HepG2 (cell line): ENCODE data around the gene BCAS1. TPM values are rescaled to one million over a fixed set of nuclear protein-coding genes. Genes with fewer than 3 reads are reported as not detected.

Experiments
- ATAC-seq: fragments of 200-7000 bp; cut with Tn5 transposase; 3 replicates; pipeline ENCODE4 v1.9.1; 2020; ENCODE audit warnings: mild to moderate bottlenecking, moderate library complexity
- BruUV-seq: library from RNA; stranded (reverse); fragments of 400-500 nt; replicated peaks from 2 replicates; lab custom pipeline; 2021; lab: Mats Ljungman, UMichigan
- CTCF ChIA-PET: fragments of 300-600 bp; formaldehyde crosslinking; extraction: SDS; loops from one replicate; lab custom pipeline; 2021; ENCODE audit warnings: low total read pairs, inconsistent platforms, low intra/inter-chr PET ratio; lab: Yijun Ruan, JAX
- POLR2A ChIA-PET: fragments of 350-600 bp; sonication (Branson Sonifier 250); formaldehyde crosslinking; loops from one replicate; lab custom pipeline; 2020; ENCODE audit warnings: antibody characterized with exemption, inconsistent platforms; lab: Yijun Ruan, JAX
- DNase-seq: peaks from one replicate; pipeline ENCODE4 v3.0.0-alpha.2; 2015; ENCODE audit warnings: low spot score
- FAIRE-seq: peaks from 3 replicates; lab custom pipeline; 2011; peaks lifted over from hg19 to GRCh38; lab: Jason Lieb, UNC
- H2AFZ ChIP-seq: one replicate; pipeline ENCODE4 v1.6.1; 2011; ENCODE audit warnings: low read length, inconsistent platforms
- H3K27ac ChIP-seq: fragments of 300-600 bp; 3 replicates; pipeline ENCODE4 v1.8.0; 2011; ENCODE audit warnings: mixed run types, mild to moderate bottlenecking, mixed read lengths, low read length, inconsistent platforms; ENCODE audit not compliant: insufficient read depth; ENCODE audit errors: extremely low read length
- H3K27me3 ChIP-seq, 2 experiments: fragments of 200-600 bp in 1 of 2; 2 replicates in 1 of 2; 3 replicates in 1 of 2; pipeline versions ENCODE4 v1.6.0 to v1.8.0; 2011; ENCODE audit warnings: low read length in 2 of 2, mild to moderate bottlenecking in 2 of 2, moderate library complexity in 2 of 2, inconsistent platforms in 1 of 2; ENCODE audit not compliant: insufficient read depth in 2 of 2, control insufficient read depth in 1 of 2
- H3K36me3 ChIP-seq, 2 experiments: fragments of 200-600 bp in 1 of 2; replicated peaks in 1 of 2; 2 replicates in 1 of 2; 3 replicates in 1 of 2; pipeline versions ENCODE4 v1.5.1 to v1.8.0; 2011; ENCODE audit warnings: low read length in 2 of 2, inconsistent platforms in 1 of 2; ENCODE audit not compliant: insufficient read depth in 2 of 2, control insufficient read depth in 1 of 2
- H3K4me1 ChIP-seq: 2 replicates; pipeline ENCODE4 v1.5.1; 2012; ENCODE audit warnings: low read length, inconsistent platforms; ENCODE audit not compliant: insufficient read depth
- H3K4me2 ChIP-seq: 2 replicates; pipeline ENCODE4 v1.6.0; 2011; ENCODE audit warnings: low read depth, low read length, inconsistent platforms
- H3K4me3 ChIP-seq, 3 experiments: fragments of 200-600 bp in 1 of 3; sonication (generic), shearing (Covaris generic) in 1 of 3; replicated peaks in 1 of 3; 2 replicates each; pipeline ENCODE4 v1.5.1; 2011 to 2016; ENCODE audit warnings: low read length in 3 of 3, inconsistent platforms in 2 of 3, low read depth in 2 of 3, mild to moderate bottlenecking in 2 of 3, control low read depth in 1 of 3, mixed read lengths in 1 of 3; ENCODE audit not compliant: insufficient read depth in 1 of 3
- H3K79me2 ChIP-seq: one replicate; pipeline ENCODE4 v1.6.1; 2011; ENCODE audit warnings: low read length, inconsistent platforms; ENCODE audit not compliant: insufficient read depth
- H3K9ac ChIP-seq: 2 replicates; pipeline ENCODE4 v1.6.0; 2011; ENCODE audit warnings: mild to moderate bottlenecking, low read depth, low read length, inconsistent platforms; ENCODE audit not compliant: insufficient read depth
- H3K9me3 ChIP-seq: 2 replicates; pipeline ENCODE4 v1.5.1; 2012; ENCODE audit warnings: mild to moderate bottlenecking, low read length
- H4K20me1 ChIP-seq: 2 replicates; pipeline ENCODE4 v1.6.0; 2011; ENCODE audit warnings: inconsistent platforms, mild to moderate bottlenecking, low read length, moderate library complexity; ENCODE audit not compliant: insufficient read depth
- CAMTA2 ChIP-seq: sonication (generic); formaldehyde crosslinking; IDR thresholded peaks from 2 replicates; pipeline ENCODE4 v1.4.0; 2020; ENCODE audit warnings: mild to moderate bottlenecking, missing genetic modification reagents, borderline replicate concordance
- FIP1L1 ChIP-seq: fragments of 200-400 bp; formaldehyde crosslinking; IDR thresholded peaks from 2 replicates; pipeline ENCODE4 v1.6.1; 2018; ENCODE audit warnings: low read depth, mild to moderate bottlenecking, low read length, moderate library complexity, borderline replicate concordance; ENCODE audit not compliant: insufficient read depth
- FOXK2 ChIP-seq: fragments of 450-650 bp; IDR thresholded peaks from 2 replicates; pipeline ENCODE4 v1.6.1; 2016
- GABPB1 ChIP-seq: IDR thresholded peaks from 2 replicates; pipeline ENCODE4 v1.6.1; 2016; ENCODE audit warnings: mild to moderate bottlenecking, missing genetic modification reagents, moderate library complexity, missing compliant biosample characterization
- GATAD1 ChIP-seq: IDR thresholded peaks from 2 replicates; pipeline ENCODE4 v1.6.1; 2016; ENCODE audit warnings: missing genetic modification reagents, missing compliant biosample characterization
- RXRB ChIP-seq: IDR thresholded peaks from 2 replicates; pipeline ENCODE4 v1.6.1; 2016; ENCODE audit warnings: borderline replicate concordance, missing genetic modification reagents, missing compliant biosample characterization
- SNAI1 ChIP-seq: sonication (generic); formaldehyde crosslinking; IDR thresholded peaks from 2 replicates; pipeline ENCODE4 v1.5.0; 2020; ENCODE audit warnings: mild to moderate bottlenecking, missing genetic modification reagents, borderline replicate concordance
- ZBTB21 ChIP-seq: sonication (generic); formaldehyde crosslinking; IDR thresholded peaks from 2 replicates; pipeline ENCODE4 v1.4.0; 2020; ENCODE audit warnings: missing genetic modification reagents
- ZNF768 ChIP-seq: sonication (generic); formaldehyde crosslinking; IDR thresholded peaks from 2 replicates; pipeline ENCODE4 v1.4.0; 2020; ENCODE audit warnings: missing genetic modification reagents
- ZNF879 ChIP-seq: sonication (generic); formaldehyde crosslinking; IDR thresholded peaks from 2 replicates; pipeline ENCODE4 v1.8.1; 2023; ENCODE audit warnings: missing genetic modification reagents
- WGBS: methylation state at CpG from one replicate; pipeline ENCODE4 v1.1.6; 2017; ENCODE audit warnings: low lambda C conversion rate; 5-methylcytosine and 5-hydroxymethylcytosine counted together
- in situ Hi-C: cut with HindIII; loops from 2 replicates; pipeline ENCODE4 v1.10.0; 2017; ENCODE audit warnings: low pct_unique_long_range_greater_than_20kb; ENCODE audit not compliant: extremely low pct_ligation_motif_present
- intact Hi-C: fragments of 100-400 bp; cut with micrococcal nuclease; formaldehyde crosslinking; loops from one replicate; pipeline ENCODE4 v1.10.0; 2022; ENCODE audit not compliant: unreplicated experiment
- polyA plus RNA-seq, 8 experiments: library from polyadenylated mRNA; depleted of rRNA in 3 of 8; stranded (reverse) in 7 of 8; unstranded in 1 of 8; fragments of >200 nt; fragmentation: Illumina TruSeq in 4 of 8; extraction: Trizol in 4 of 8; gene quantifications; 2 replicates each; pipeline versions ENCODE4 v1.2.1 to v1.2.3, GENCODE V29; 2011 to 2016; ENCODE audit warnings: low read depth in 4 of 8, missing spikeins in 1 of 8, mixed read lengths in 1 of 8; ENCODE audit not compliant: insufficient read depth in 1 of 8
- total RNA-seq, 5 experiments: library from RNA; depleted of rRNA; stranded (reverse); fragments of >200 nt; fragmentation: Illumina TruSeq; extraction: Trizol; gene quantifications; 2 replicates each; pipeline ENCODE4 v1.2.3, GENCODE V29; 2016; ENCODE audit warnings: low read depth in 1 of 5
- TF ChIP-seq, protein P1 (sequence below): sonication (generic); formaldehyde crosslinking; IDR thresholded peaks from 2 replicates; pipeline ENCODE4 v1.8.0; 2022; ENCODE audit warnings: mild to moderate bottlenecking, missing genetic modification reagents; ENCODE audit not compliant: insufficient replicate concordance
- TF ChIP-seq, protein P2 (sequence below): IDR thresholded peaks from 2 replicates; pipeline ENCODE4 v1.6.1; 2016; ENCODE audit warnings: low read depth, missing genetic modification reagents, missing compliant biosample characterization
- TF ChIP-seq, protein P3 (sequence below): sonication (generic); formaldehyde crosslinking; IDR thresholded peaks from 2 replicates; pipeline ENCODE4 v1.5.0; 2020; ENCODE audit warnings: mild to moderate bottlenecking, missing genetic modification reagents

Gene BCAS1
- total and polyA plus RNA-seq, 2 of the 13 experiments (the other 11 are each of a cell fraction or from before 2014, with no cell fraction given) = 0.55 to 0.91 TPM

DNA sequence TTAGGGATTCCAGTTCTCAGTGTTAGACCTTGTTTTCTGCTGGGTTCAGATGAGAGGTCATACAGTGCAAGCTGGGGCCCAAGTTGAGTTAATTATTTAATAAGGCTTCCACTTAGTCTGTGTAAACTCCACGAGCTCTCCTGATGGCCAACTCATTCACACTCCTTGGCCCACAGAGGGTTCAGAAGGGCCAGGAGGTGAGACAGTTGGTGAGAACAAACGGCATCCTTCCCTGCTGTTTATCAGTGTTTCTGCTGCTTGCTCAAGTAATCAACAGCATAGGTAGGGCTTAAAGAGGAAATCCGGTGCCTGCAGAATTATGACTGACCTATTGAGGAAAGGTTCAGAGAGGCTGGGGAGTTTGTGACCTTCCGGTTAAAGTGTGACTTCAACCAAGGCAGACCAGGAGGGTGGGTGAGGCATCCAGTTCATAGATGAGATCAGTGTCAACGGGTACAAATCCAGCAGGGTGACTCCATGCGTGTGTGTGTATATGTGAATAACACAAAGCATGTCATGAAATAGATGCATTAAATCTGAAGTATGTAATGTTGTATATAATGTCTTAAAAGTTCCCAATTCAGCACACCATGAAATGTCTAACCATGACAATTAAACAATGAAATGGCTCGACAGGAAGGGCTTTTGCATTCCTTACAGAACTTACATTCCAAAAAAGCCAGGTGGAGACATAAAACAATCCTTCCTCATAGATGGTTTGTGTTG, 37.4 kb upstream of the BCAS1 start (continued):
- TF ChIP-seq, protein P1, sequence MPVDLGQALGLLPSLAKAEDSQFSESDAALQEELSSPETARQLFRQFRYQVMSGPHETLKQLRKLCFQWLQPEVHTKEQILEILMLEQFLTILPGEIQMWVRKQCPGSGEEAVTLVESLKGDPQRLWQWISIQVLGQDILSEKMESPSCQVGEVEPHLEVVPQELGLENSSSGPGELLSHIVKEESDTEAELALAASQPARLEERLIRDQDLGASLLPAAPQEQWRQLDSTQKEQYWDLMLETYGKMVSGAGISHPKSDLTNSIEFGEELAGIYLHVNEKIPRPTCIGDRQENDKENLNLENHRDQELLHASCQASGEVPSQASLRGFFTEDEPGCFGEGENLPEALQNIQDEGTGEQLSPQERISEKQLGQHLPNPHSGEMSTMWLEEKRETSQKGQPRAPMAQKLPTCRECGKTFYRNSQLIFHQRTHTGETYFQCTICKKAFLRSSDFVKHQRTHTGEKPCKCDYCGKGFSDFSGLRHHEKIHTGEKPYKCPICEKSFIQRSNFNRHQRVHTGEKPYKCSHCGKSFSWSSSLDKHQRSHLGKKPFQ (CRISPR knock-in tag) = peak; percentile 99
- peak; percentile 40; the same call in 1 of the 2 replicates for TF ChIP-seq ZNF768 (CRISPR knock-in tag)
- peak; percentile 56; the same call in 1 of the 2 replicates for TF ChIP-seq GATAD1 (CRISPR knock-in tag)
- TF ChIP-seq CAMTA2 (CRISPR knock-in tag) = no peak
- TF ChIP-seq SNAI1 (CRISPR knock-in tag) = no peak
- no peak for TF ChIP-seq FIP1L1
- TF ChIP-seq FOXK2 = peak; percentile 80; the same call in 1 of the 2 replicates
- TF ChIP-seq RXRB (CRISPR knock-in tag) = peak; percentile 98
- TF ChIP-seq GABPB1 = peak; percentile 77
- TF ChIP-seq, all 625 proteins: peak for 335

DNA sequence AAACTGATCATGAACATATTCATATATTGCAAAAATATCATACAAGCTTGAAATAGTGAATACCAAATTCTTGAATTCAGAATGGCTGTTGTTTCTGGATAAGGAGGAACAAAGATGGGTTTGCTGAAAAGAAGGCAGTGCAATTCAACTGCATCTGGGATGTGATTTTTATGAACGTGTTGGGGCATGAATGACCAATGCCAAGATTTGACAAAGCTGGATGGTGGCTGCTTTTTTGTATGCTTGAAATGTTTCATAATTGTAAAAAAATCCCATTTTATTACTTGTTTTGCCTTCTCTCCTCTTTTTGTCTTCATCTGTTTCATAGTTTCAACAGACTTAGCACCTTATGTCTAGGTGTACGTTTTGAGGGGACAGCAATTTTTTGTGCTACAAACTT, 36.8 kb upstream of the BCAS1 start:
- no peak for DNase-seq
- Histone ChIP-seq H4K20me1 (no peaks in the 10 kb centered on the region), H3K79me2 (no peaks in the 10 kb centered on the region), H2AFZ (no peak overlapping the region), H3K9ac (peak overlapping the region; percentile 74), H3K4me3 (peak overlapping the region in 2 of 3 experiments; percentile 15 to 41; a peak in 2 of 6 replicates), H3K27me3 (no peaks in the 10 kb centered on the region), H3K9me3 (0 out of 2 replicates have a peak, but pooled peaks cover 4% of the 10 kb centered on the region), H3K4me1 (peaks cover 99% of the 10 kb centered on the region), H3K36me3 (no peaks in the 10 kb centered on the region), H3K4me2 (peak overlapping the region; percentile 73), H3K27ac (peak overlapping the region; percentile 91)
- CTCF ChIA-PET = interaction anchor here (0.9 to 1.6 kb wide), 3 partner anchors 11 to 88 kb away, joined by 3 read pairs; no protein-coding TSS in a partner anchor
- in situ Hi-C loops (no loop called here), intact Hi-C loops (loop anchor here (10.0 kb wide), 1 partner anchor 532 kb away; no protein-coding TSS in a partner anchor)
- TSS peak; percentile 82 for BruUV-seq
- WGBS = 16% methylated on average over 2 of the region's 2 CpGs
- POLR2A ChIA-PET = interaction anchor here (0.7 to 11.5 kb wide), 20 partner anchors 9 to 513 kb away, joined by 3 to 287 read pairs (median 4); partner anchors contain the start of genes CYP24A1, PFDN4 and ZNF217
- no peak for FAIRE-seq
- ATAC-seq = no peak
- TF ChIP-seq, protein P2, sequence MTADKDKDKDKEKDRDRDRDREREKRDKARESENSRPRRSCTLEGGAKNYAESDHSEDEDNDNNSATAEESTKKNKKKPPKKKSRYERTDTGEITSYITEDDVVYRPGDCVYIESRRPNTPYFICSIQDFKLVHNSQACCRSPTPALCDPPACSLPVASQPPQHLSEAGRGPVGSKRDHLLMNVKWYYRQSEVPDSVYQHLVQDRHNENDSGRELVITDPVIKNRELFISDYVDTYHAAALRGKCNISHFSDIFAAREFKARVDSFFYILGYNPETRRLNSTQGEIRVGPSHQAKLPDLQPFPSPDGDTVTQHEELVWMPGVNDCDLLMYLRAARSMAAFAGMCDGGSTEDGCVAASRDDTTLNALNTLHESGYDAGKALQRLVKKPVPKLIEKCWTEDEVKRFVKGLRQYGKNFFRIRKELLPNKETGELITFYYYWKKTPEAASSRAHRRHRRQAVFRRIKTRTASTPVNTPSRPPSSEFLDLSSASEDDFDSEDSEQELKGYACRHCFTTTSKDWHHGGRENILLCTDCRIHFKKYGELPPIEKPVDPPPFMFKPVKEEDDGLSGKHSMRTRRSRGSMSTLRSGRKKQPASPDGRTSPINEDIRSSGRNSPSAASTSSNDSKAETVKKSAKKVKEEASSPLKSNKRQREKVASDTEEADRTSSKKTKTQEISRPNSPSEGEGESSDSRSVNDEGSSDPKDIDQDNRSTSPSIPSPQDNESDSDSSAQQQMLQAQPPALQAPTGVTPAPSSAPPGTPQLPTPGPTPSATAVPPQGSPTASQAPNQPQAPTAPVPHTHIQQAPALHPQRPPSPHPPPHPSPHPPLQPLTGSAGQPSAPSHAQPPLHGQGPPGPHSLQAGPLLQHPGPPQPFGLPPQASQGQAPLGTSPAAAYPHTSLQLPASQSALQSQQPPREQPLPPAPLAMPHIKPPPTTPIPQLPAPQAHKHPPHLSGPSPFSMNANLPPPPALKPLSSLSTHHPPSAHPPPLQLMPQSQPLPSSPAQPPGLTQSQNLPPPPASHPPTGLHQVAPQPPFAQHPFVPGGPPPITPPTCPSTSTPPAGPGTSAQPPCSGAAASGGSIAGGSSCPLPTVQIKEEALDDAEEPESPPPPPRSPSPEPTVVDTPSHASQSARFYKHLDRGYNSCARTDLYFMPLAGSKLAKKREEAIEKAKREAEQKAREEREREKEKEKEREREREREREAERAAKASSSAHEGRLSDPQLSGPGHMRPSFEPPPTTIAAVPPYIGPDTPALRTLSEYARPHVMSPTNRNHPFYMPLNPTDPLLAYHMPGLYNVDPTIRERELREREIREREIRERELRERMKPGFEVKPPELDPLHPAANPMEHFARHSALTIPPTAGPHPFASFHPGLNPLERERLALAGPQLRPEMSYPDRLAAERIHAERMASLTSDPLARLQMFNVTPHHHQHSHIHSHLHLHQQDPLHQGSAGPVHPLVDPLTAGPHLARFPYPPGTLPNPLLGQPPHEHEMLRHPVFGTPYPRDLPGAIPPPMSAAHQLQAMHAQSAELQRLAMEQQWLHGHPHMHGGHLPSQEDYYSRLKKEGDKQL (CRISPR knock-in tag) = no peak
- TF ChIP-seq ZBTB21 (CRISPR knock-in tag) (no peak), ZNF879 (CRISPR knock-in tag) (no peak)
- TF ChIP-seq, protein P3, sequence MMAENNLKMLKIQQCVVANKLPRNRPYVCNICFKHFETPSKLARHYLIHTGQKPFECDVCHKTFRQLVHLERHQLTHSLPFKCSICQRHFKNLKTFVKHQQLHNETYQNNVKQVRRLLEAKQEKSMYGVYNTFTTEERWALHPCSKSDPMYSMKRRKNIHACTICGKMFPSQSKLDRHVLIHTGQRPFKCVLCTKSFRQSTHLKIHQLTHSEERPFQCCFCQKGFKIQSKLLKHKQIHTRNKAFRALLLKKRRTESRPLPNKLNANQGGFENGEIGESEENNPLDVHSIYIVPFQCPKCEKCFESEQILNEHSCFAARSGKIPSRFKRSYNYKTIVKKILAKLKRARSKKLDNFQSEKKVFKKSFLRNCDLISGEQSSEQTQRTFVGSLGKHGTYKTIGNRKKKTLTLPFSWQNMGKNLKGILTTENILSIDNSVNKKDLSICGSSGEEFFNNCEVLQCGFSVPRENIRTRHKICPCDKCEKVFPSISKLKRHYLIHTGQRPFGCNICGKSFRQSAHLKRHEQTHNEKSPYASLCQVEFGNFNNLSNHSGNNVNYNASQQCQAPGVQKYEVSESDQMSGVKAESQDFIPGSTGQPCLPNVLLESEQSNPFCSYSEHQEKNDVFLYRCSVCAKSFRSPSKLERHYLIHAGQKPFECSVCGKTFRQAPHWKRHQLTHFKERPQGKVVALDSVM = no peak
